ENCODE data around the gene TBC1D14.

The TBC1D14 gene

DNA sequence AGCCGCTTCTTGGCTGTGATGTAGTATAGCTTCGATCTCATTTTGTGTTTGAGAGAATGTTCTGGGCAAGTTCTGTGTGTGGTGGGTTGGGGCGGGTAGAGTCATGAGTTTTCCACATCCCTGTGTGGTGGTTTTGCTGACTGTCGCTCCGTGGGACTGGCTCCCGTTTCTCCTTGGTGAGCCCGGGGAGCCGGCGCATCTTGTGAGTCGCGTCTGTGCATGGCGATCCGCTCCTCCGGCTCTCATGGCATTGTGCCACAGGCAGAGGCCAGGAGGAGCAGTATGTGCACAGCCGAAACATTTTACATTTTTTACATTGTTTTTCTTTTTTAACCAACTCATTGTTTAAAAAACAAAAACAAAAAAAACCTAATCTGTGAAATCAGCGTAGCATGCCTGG lies 27.7 kb upstream of the TBC1D14 start:
- ATAC-seq, result no peak
- TF ChIP-seq, protein P1, sequence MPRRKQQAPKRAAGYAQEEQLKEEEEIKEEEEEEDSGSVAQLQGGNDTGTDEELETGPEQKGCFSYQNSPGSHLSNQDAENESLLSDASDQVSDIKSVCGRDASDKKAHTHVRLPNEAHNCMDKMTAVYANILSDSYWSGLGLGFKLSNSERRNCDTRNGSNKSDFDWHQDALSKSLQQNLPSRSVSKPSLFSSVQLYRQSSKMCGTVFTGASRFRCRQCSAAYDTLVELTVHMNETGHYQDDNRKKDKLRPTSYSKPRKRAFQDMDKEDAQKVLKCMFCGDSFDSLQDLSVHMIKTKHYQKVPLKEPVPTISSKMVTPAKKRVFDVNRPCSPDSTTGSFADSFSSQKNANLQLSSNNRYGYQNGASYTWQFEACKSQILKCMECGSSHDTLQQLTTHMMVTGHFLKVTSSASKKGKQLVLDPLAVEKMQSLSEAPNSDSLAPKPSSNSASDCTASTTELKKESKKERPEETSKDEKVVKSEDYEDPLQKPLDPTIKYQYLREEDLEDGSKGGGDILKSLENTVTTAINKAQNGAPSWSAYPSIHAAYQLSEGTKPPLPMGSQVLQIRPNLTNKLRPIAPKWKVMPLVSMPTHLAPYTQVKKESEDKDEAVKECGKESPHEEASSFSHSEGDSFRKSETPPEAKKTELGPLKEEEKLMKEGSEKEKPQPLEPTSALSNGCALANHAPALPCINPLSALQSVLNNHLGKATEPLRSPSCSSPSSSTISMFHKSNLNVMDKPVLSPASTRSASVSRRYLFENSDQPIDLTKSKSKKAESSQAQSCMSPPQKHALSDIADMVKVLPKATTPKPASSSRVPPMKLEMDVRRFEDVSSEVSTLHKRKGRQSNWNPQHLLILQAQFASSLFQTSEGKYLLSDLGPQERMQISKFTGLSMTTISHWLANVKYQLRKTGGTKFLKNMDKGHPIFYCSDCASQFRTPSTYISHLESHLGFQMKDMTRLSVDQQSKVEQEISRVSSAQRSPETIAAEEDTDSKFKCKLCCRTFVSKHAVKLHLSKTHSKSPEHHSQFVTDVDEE (CRISPR knock-in tag; IDR thresholded peaks at IDR 0.05), result no peak
- TF ChIP-seq BACH2 (CRISPR knock-in tag; IDR thresholded peaks at IDR 0.05; ENCODE audit: borderline replicate concordance) (no peak), ESRRG (CRISPR knock-in tag; IDR thresholded peaks at IDR 0.05) (no peak), OSR1 (CRISPR knock-in tag; IDR thresholded peaks at IDR 0.05) (no peak), ZNF565 (CRISPR knock-in tag; conservative IDR thresholded peaks at IDR 0.05; ENCODE audit: low read depth) (no peak), ZFP30 (CRISPR knock-in tag; IDR thresholded peaks at IDR 0.05) (no peak)

DNA sequence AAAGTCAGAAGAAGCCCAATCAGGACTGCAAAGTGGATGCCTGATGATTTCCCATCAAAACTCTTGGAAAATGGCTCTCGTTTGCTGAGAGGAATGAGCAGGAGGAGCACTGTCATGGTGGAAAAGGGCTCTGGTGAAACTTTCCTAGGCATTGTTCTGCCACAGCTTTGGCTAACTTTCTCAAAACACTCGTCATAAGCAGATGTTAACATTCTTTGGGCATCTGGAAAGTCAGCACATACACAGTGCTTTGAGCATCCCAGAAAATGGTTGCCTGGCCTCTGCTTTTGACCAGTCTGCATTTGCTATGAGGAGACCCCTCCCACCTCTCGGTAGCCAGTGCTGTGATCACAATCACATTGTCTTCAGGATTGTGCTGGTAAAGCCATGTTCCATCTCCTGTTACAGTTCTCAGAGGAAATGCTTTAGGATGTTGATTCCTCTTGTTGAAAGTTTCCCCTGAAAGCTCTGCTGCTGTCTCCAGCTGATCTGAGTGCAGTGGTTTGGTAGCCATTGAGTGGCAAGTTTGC lies 25.2 kb upstream of the TBC1D14 start:
- TF ChIP-seq, protein P2, sequence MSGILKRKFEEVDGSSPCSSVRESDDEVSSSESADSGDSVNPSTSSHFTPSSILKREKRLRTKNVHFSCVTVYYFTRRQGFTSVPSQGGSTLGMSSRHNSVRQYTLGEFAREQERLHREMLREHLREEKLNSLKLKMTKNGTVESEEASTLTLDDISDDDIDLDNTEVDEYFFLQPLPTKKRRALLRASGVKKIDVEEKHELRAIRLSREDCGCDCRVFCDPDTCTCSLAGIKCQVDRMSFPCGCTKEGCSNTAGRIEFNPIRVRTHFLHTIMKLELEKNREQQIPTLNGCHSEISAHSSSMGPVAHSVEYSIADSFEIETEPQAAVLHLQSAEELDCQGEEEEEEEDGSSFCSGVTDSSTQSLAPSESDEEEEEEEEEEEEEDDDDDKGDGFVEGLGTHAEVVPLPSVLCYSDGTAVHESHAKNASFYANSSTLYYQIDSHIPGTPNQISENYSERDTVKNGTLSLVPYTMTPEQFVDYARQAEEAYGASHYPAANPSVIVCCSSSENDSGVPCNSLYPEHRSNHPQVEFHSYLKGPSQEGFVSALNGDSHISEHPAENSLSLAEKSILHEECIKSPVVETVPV (CRISPR knock-in tag; IDR thresholded peaks at IDR 0.05), result no peak
- TF ChIP-seq, protein P1 (CRISPR knock-in tag; IDR thresholded peaks at IDR 0.05), result no peak
- TF ChIP-seq ESRRG (CRISPR knock-in tag; IDR thresholded peaks at IDR 0.05) (no peak), TCF4 (CRISPR knock-in tag; IDR thresholded peaks at IDR 0.05; ENCODE audit: borderline replicate concordance) (no peak), ARNTL (CRISPR knock-in tag; IDR thresholded peaks at IDR 0.05; ENCODE audit: borderline replicate concordance, low read depth) (no peak), RARB (CRISPR knock-in tag; IDR thresholded peaks at IDR 0.05) (no peak), PPARA (CRISPR knock-in tag; IDR thresholded peaks at IDR 0.05; ENCODE audit: borderline replicate concordance) (no peak)
- TF ChIP-seq, protein P3, sequence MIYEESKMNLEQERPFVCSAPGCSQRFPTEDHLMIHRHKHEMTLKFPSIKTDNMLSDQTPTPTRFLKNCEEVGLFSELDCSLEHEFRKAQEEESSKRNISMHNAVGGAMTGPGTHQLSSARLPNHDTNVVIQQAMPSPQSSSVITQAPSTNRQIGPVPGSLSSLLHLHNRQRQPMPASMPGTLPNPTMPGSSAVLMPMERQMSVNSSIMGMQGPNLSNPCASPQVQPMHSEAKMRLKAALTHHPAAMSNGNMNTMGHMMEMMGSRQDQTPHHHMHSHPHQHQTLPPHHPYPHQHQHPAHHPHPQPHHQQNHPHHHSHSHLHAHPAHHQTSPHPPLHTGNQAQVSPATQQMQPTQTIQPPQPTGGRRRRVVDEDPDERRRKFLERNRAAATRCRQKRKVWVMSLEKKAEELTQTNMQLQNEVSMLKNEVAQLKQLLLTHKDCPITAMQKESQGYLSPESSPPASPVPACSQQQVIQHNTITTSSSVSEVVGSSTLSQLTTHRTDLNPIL (CRISPR knock-in tag; IDR thresholded peaks at IDR 0.05; ENCODE audit: low read depth), result no peak
- ATAC-seq, result no peak

DNA sequence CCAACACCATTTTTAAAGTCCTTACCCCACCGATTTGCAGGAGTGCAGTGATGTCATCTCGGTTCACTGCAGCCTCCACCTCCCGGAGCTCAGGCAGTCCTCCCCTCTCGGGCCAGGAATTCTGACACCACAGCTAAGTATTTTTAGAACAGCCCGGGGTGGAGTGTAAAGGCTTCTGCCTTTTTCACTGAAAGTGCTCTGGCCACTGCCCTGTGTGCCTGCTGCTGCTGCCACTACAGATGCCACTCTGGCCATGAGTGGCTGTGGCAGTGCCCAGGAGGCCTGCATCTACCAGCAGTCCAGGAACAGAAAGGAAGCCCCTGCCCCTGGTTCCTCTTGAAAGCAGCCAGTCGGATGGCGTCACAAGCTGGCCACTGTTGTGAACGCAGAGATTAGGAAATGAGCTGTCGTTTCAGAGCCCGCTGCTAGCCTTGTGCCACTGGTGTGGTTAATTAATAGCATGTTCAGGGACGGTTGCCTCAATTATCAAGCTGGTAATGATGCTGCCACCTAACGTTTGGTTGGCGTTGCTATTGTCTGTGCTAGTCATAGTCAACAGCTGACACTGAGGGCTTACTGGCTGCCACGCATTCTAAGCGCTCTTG lies 23.6 kb upstream of the TBC1D14 start:
- ATAC-seq, result peak; percentile 65
- TF ChIP-seq ZFP30 (CRISPR knock-in tag; IDR thresholded peaks at IDR 0.05) (no peak), ZNF70 (CRISPR knock-in tag; IDR thresholded peaks at IDR 0.05) (no peak), ZNF8 (CRISPR knock-in tag; IDR thresholded peaks at IDR 0.05) (no peak), SNAI2 (CRISPR knock-in tag; IDR thresholded peaks at IDR 0.05) (no peak), CSDC2 (CRISPR knock-in tag; IDR thresholded peaks at IDR 0.05) (no peak), TCF4 (CRISPR knock-in tag; IDR thresholded peaks at IDR 0.05; ENCODE audit: borderline replicate concordance) (no peak)
- TF ChIP-seq, protein P4, sequence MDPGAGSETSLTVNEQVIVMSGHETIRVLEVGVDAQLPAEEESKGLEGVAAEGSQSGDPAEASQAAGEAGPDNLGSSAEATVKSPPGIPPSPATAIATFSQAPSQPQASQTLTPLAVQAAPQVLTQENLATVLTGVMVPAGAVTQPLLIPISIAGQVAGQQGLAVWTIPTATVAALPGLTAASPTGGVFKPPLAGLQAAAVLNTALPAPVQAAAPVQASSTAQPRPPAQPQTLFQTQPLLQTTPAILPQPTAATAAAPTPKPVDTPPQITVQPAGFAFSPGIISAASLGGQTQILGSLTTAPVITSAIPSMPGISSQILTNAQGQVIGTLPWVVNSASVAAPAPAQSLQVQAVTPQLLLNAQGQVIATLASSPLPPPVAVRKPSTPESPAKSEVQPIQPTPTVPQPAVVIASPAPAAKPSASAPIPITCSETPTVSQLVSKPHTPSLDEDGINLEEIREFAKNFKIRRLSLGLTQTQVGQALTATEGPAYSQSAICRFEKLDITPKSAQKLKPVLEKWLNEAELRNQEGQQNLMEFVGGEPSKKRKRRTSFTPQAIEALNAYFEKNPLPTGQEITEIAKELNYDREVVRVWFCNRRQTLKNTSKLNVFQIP (CRISPR knock-in tag; IDR thresholded peaks at IDR 0.05; ENCODE audit: borderline replicate concordance, low read depth), result no peak

DNA sequence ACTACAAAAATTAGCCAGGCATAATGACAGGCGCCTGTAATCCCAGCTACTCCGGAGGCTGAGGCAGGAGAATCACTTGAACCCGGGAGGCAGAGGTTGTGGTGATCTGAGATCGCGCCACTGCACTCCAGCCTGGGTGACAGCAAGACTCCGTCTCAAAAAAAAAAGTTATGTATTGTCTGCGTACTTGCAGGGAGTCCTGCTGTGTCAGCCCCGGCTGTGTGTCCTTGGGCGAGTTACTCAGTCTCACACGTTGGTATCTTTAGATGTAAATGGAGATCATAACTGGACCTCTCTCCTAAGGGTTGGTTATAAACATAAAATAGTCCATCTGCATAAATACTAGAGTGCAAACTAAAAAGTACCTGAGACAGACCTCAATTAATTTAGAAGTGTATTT lies 22.7 kb upstream of the TBC1D14 start:
- ATAC-seq, result no peak
- no peak for TF ChIP-seq BACH2 (CRISPR knock-in tag; IDR thresholded peaks at IDR 0.05; ENCODE audit: borderline replicate concordance)
